CD14-positive monocyte (primary cell): ENCODE data around the gene FAXDC2. TPM values are rescaled to one million over a fixed set of nuclear protein-coding genes. Genes with fewer than 3 reads are reported as not detected.

Source experiments
- DNase-seq, 3 donors: peaks; one replicate each; pipeline ENCODE4 v3.0.0-alpha.2; 2011 to 2022
- H2AFZ ChIP-seq: 2 replicates; pipeline ENCODE4 v1.6.0; 2012; ENCODE audit warnings: mild to moderate bottlenecking, low read depth, low read length, inconsistent platforms; ENCODE audit not compliant: insufficient read depth, poor library complexity, severe bottlenecking
- H3K27ac ChIP-seq, 2 donors: 1 replicate in 1 of 2; 2 replicates in 1 of 2; pipeline ENCODE4 v1.5.1; 2012 to 2013; ENCODE audit warnings: low read length in 2 of 2, control low read depth in 1 of 2, inconsistent platforms in 1 of 2, low read depth in 1 of 2, mild to moderate bottlenecking in 1 of 2
- H3K27me3 ChIP-seq, 2 donors: one replicate each; pipeline versions ENCODE4 v1.6.0 to v1.6.1; 2011 to 2013; ENCODE audit warnings: low read length in 2 of 2; ENCODE audit not compliant: control insufficient read depth in 2 of 2, insufficient read depth in 2 of 2
- H3K36me3 ChIP-seq, 2 donors: replicated peaks in 1 of 2; 1 replicate in 1 of 2; 2 replicates in 1 of 2; pipeline versions ENCODE4 v1.5.1 to v1.6.1; 2012 to 2013; ENCODE audit warnings: low read length in 2 of 2, control low read depth in 1 of 2, inconsistent platforms in 1 of 2, mild to moderate bottlenecking in 1 of 2; ENCODE audit not compliant: insufficient read depth in 2 of 2, control insufficient read depth in 1 of 2
- H3K4me1 ChIP-seq, 2 donors: 1 replicate in 1 of 2; 2 replicates in 1 of 2; pipeline versions ENCODE4 v1.5.1 to v1.6.1; 2012 to 2013; ENCODE audit warnings: low read length in 2 of 2, control low read depth in 1 of 2, inconsistent platforms in 1 of 2, mild to moderate bottlenecking in 1 of 2, moderate library complexity in 1 of 2; ENCODE audit not compliant: insufficient read depth in 2 of 2, control insufficient read depth in 1 of 2
- H3K4me2 ChIP-seq: replicated peaks from 2 replicates; pipeline ENCODE3; 2012; ENCODE audit warnings: low read length, moderate library complexity, mild to moderate bottlenecking; ENCODE audit not compliant: poor library complexity, severe bottlenecking; ENCODE audit errors: extremely low read depth
- H3K4me3 ChIP-seq, 3 experiments: fragments of 200-600 bp in 1 of 3; sonication (generic) in 1 of 3; replicated peaks in 1 of 3; 1 replicate in 2 of 3; 2 replicates in 1 of 3; pipeline ENCODE4 v1.5.1; 2011 to 2013; ENCODE audit warnings: low read length in 3 of 3, mild to moderate bottlenecking in 3 of 3, control low read depth in 2 of 3, low read depth in 2 of 3, inconsistent platforms in 1 of 3, moderate library complexity in 1 of 3
- H3K79me2 ChIP-seq: 2 replicates; pipeline ENCODE4 v1.6.0; 2012; ENCODE audit warnings: mild to moderate bottlenecking, control low read depth, inconsistent platforms, low read length, moderate library complexity; ENCODE audit not compliant: insufficient read depth
- H3K9ac ChIP-seq: 2 replicates; pipeline ENCODE4 v1.6.0; 2017; ENCODE audit warnings: low read length, mild to moderate bottlenecking; ENCODE audit not compliant: insufficient read depth, poor library complexity, severe bottlenecking
- H3K9me3 ChIP-seq, 2 donors: replicated peaks in 1 of 2; 1 replicate in 1 of 2; 2 replicates in 1 of 2; pipeline versions ENCODE4 v1.5.1 to v1.6.1; 2012 to 2013; ENCODE audit warnings: low read length in 2 of 2, control low read depth in 1 of 2; ENCODE audit not compliant: control insufficient read depth in 1 of 2, insufficient read depth in 1 of 2
- H4K20me1 ChIP-seq: 2 replicates; pipeline ENCODE4 v1.6.0; 2012; ENCODE audit warnings: mild to moderate bottlenecking, low read length, control low read depth, moderate library complexity; ENCODE audit not compliant: insufficient read depth
- H3K27ac Mint-ChIP-seq, 7 donors: one replicate each; pipeline ENCODE4 v1.8.0; 2020; ENCODE audit warnings: mild to moderate bottlenecking in 7 of 7, mixed read lengths in 7 of 7, moderate library complexity in 6 of 7, inconsistent platforms in 2 of 7
- H3K27me3 Mint-ChIP-seq, 3 donors: one replicate each; pipeline ENCODE4 v1.8.0; 2021 to 2022; ENCODE audit warnings: low read depth in 3 of 3, mild to moderate bottlenecking in 3 of 3, mixed read lengths in 3 of 3, moderate library complexity in 3 of 3, inconsistent platforms in 1 of 3
- H3K36me3 Mint-ChIP-seq, 2 donors: one replicate each; pipeline ENCODE4 v1.8.0; 2020; ENCODE audit warnings: mixed read lengths in 2 of 2, inconsistent platforms in 1 of 2, mild to moderate bottlenecking in 1 of 2
- H3K4me1 Mint-ChIP-seq: one replicate; pipeline ENCODE4 v1.8.0; 2020; ENCODE audit warnings: mild to moderate bottlenecking, mixed read lengths
- H3K4me3 Mint-ChIP-seq, 2 donors: one replicate each; pipeline ENCODE4 v1.8.0; 2020; ENCODE audit warnings: mild to moderate bottlenecking in 2 of 2, mixed read lengths in 2 of 2, moderate library complexity in 1 of 2
- H3K9me3 Mint-ChIP-seq, 7 donors: one replicate each; pipeline ENCODE4 v1.8.0; 2020 to 2022; ENCODE audit warnings: mixed read lengths in 7 of 7, mild to moderate bottlenecking in 6 of 7, moderate library complexity in 6 of 7, inconsistent platforms in 2 of 7
- CTCF ChIP-seq: fragments of 200-600 bp; IDR thresholded peaks from one replicate; pipeline ENCODE4 v1.8.0; 2022; ENCODE audit warnings: antibody characterized with exemption, mild to moderate bottlenecking
- WGBS: methylation state at CpG from one replicate; pipeline ENCODE4 v1.1.5; 2013; ENCODE audit warnings: missing lambda C conversion rate; ENCODE audit not compliant: insufficient coverage; 5-methylcytosine and 5-hydroxymethylcytosine counted together
- intact Hi-C, 2 donors: fragments of 100-400 bp; cut with micrococcal nuclease; formaldehyde crosslinking; loops; one replicate each; pipeline versions ENCODE4 v1.15.0 to v1.15.1; 2023
- polyA plus RNA-seq, 3 donors: library from polyadenylated mRNA; depleted of rRNA in 1 of 3; unstranded in 2 of 3; stranded (reverse) in 1 of 3; fragments of 300-500 nt in 2 of 3; fragments of >200 nt in 1 of 3; fragmentation: Illumina TruSeq in 2 of 3; gene quantifications; 1 replicate in 2 of 3; 2 replicates in 1 of 3; pipeline ENCODE4 v1.2.3, GENCODE V29; 2012 to 2021

The FAXDC2 gene
- polyA plus RNA-seq, 3 donors = 0.30 to 1.4 (median 0.60) TPM

GRCh38 chr5:154780128-154780527 lies 70.3 kb downstream of the FAXDC2 start:
- Mint-ChIP-seq H3K36me3 (peaks cover 0 to 4% of the 10 kb centered on the region in 2 donors), H3K9me3 (no peaks in the 10 kb centered on the region), H3K4me1 (peaks cover 31% of the 10 kb centered on the region), H3K27me3 (peaks cover 0 to 1% (median 0%) of the 10 kb centered on the region in 3 donors), H3K4me3 (no peak overlapping the region), H3K27ac (peak overlapping the region in 4 of 7 donors; percentile 67 to 89 (median 82))
- peaks cover 0 to 7% of the 10 kb centered on the region in 2 donors for H3K36me3 ChIP-seq
- DNase-seq = no peak
- no peaks in the 10 kb centered on the region for H3K9me3 ChIP-seq
- peak overlapping the region; percentile 23 to 72 for H3K27ac ChIP-seq
- TF ChIP-seq CTCF = no peak
- H2AFZ ChIP-seq = no peak overlapping the region
- no peak overlapping the region for H3K4me3 ChIP-seq
- no peaks in the 10 kb centered on the region for H3K27me3 ChIP-seq
- H3K79me2 ChIP-seq = peaks cover 100% of the 10 kb centered on the region
- intact Hi-C loops = no loop called here
- H3K4me1 ChIP-seq = peaks cover 8 to 13% of the 10 kb centered on the region in 2 donors
- no CpG with 5 or more reads among the region's 1 CpG for WGBS
- H3K9ac ChIP-seq = no peak overlapping the region
- peaks cover 99% of the 10 kb centered on the region for H4K20me1 ChIP-seq
- H3K4me2 ChIP-seq = no peak overlapping the region

GRCh38 chr5:154779105-154779504 lies 71.3 kb downstream of the FAXDC2 start:
- Histone ChIP-seq H4K20me1 (peaks cover 99% of the 10 kb centered on the region), H3K4me3 (no peak overlapping the region), H2AFZ (no peak overlapping the region), H3K9me3 (no peaks in the 10 kb centered on the region), H3K9ac (no peak overlapping the region), H3K4me1 (peaks cover 8 to 13% of the 10 kb centered on the region in 2 donors), H3K27ac (peak overlapping the region in 1 of 2 donors; percentile 55), H3K36me3 (peaks cover 0 to 10% of the 10 kb centered on the region in 2 donors), H3K79me2 (peaks cover 100% of the 10 kb centered on the region), H3K27me3 (no peaks in the 10 kb centered on the region), H3K4me2 (no peak overlapping the region)
- DNase-seq = no peak
- peak overlapping the region in 3 of 7 donors; percentile 46 to 57 (median 49) for H3K27ac Mint-ChIP-seq
- H3K36me3 Mint-ChIP-seq = peaks cover 0 to 7% of the 10 kb centered on the region in 2 donors
- no peaks in the 10 kb centered on the region for H3K9me3 Mint-ChIP-seq
- 100% methylated on average over 1 of the region's 4 CpGs for WGBS
- intact Hi-C loops = no loop called here
- TF ChIP-seq CTCF = no peak
- H3K4me1 Mint-ChIP-seq = peaks cover 28% of the 10 kb centered on the region
- H3K27me3 Mint-ChIP-seq = peaks cover 0 to 1% (median 0%) of the 10 kb centered on the region in 3 donors
- H3K4me3 Mint-ChIP-seq = no peak overlapping the region
